ENCODE results near the gene EHHADH.

Gene EHHADH

GRCh38 chr3:185270956-185271332 is 17.1 kb upstream of the EHHADH start:
- no peaks in the 10 kb centered on the region for H3K36me3 ChIP-seq (replicated peaks)
- no peak for TF ChIP-seq CTCF (IDR thresholded peaks at IDR 0.05; ENCODE audit: low read depth, low read length, missing control alignments)
- no peak overlapping the region for H3K27ac ChIP-seq
- H3K4me3 ChIP-seq (ENCODE audit: low read depth, low read length): no peak overlapping the region
- in situ Hi-C loops (cut with HindIII; ENCODE audit: low pct_ligation_motif_present, low sequenced_read_pairs): no loop called here
- DNase-seq: no peak
- H3K27me3 ChIP-seq (replicated peaks): no peaks in the 10 kb centered on the region

GRCh38 chr3:185270262-185270955 is 16.6 kb upstream of the EHHADH start:
- in situ Hi-C loops (cut with HindIII; ENCODE audit: low pct_ligation_motif_present, low sequenced_read_pairs): no loop called here
- TF ChIP-seq CTCF (IDR thresholded peaks at IDR 0.05; ENCODE audit: low read depth, low read length, missing control alignments): peak; percentile 73
- Histone ChIP-seq H3K27me3 (replicated peaks) (no peaks in the 10 kb centered on the region), H3K4me3 (ENCODE audit: low read depth, low read length) (no peak overlapping the region), H3K36me3 (replicated peaks) (no peaks in the 10 kb centered on the region), H3K27ac (no peak overlapping the region)
- DNase-seq: peak; percentile 41

- Histone ChIP-seq H3K4me3 (ENCODE audit: low read depth, low read length) (no peak overlapping the region), H3K27ac (no peak overlapping the region), H3K36me3 (replicated peaks) (no peaks in the 10 kb centered on the region), H3K27me3 (replicated peaks) (no peaks in the 10 kb centered on the region)
- no peak for DNase-seq
- in situ Hi-C loops (cut with HindIII; ENCODE audit: low pct_ligation_motif_present, low sequenced_read_pairs): no loop called here
- TF ChIP-seq CTCF (IDR thresholded peaks at IDR 0.05; ENCODE audit: low read depth, low read length, missing control alignments): no peak
Measured at GRCh38 chr3:185268194-185268962, 14.5 kb upstream of the EHHADH start.

- TF ChIP-seq CTCF (IDR thresholded peaks at IDR 0.05; ENCODE audit: low read depth, low read length, missing control alignments): no peak
- Histone ChIP-seq H3K27ac (no peak overlapping the region), H3K27me3 (replicated peaks) (no peaks in the 10 kb centered on the region), H3K36me3 (replicated peaks) (no peaks in the 10 kb centered on the region), H3K4me3 (ENCODE audit: low read depth, low read length) (no peak overlapping the region)
- in situ Hi-C loops (cut with HindIII; ENCODE audit: low pct_ligation_motif_present, low sequenced_read_pairs): no loop called here
- no peak for DNase-seq
Measured at GRCh38 chr3:185267193-185267592, 13.3 kb upstream of the EHHADH start.

- in situ Hi-C loops (cut with HindIII; ENCODE audit: low pct_ligation_motif_present, low sequenced_read_pairs): no loop called here
- no peak for TF ChIP-seq CTCF (IDR thresholded peaks at IDR 0.05; ENCODE audit: low read depth, low read length, missing control alignments)
- Histone ChIP-seq H3K36me3 (replicated peaks) (no peaks in the 10 kb centered on the region), H3K27me3 (replicated peaks) (no peaks in the 10 kb centered on the region), H3K4me3 (ENCODE audit: low read depth, low read length) (no peak overlapping the region), H3K27ac (no peak overlapping the region)
- DNase-seq: no peak
Measured at GRCh38 chr3:185264849-185265553, 11.2 kb upstream of the EHHADH start.
